ENCODE results near the gene ACKR3. TPM values are rescaled to one million over a fixed set of nuclear protein-coding genes. Genes with fewer than 3 reads are reported as not detected.

The ACKR3 gene
- polyA plus RNA-seq, 1 experiment = 6.6 TPM

- POLR2A ChIA-PET = no interaction called here
- H3K36me3 ChIP-seq (ENCODE audit: control insufficient read depth, insufficient read depth, low read length) = no peaks in the 10 kb centered on the region
- peaks cover 2% of the 10 kb centered on the region for H3K27me3 ChIP-seq (ENCODE audit: control insufficient read depth, insufficient read depth, low read length)
- DNase-seq (ENCODE audit: low read depth) = no peak
- TF ChIP-seq CTCF (IDR thresholded peaks at IDR 0.05; ENCODE audit: insufficient read depth, low read depth, low read length) = no peak
- H3K4me3 ChIP-seq (ENCODE audit: low read depth, low read length) = no peak overlapping the region
- CTCF ChIA-PET = no interaction called here
Observed at GRCh38 chr2:236629961-236630872, 60.6 kb downstream of the ACKR3 start.

GRCh38 chr2:236631281-236631855, 61.7 kb downstream of the ACKR3 start:
- TF ChIP-seq CTCF (IDR thresholded peaks at IDR 0.05; ENCODE audit: insufficient read depth, low read depth, low read length) = no peak
- POLR2A ChIA-PET = no interaction called here
- Histone ChIP-seq H3K4me3 (ENCODE audit: low read depth, low read length) (no peak overlapping the region), H3K36me3 (ENCODE audit: control insufficient read depth, insufficient read depth, low read length) (no peaks in the 10 kb centered on the region), H3K27me3 (ENCODE audit: control insufficient read depth, insufficient read depth, low read length) (no peaks in the 10 kb centered on the region; the same call in 1 of the 2 replicates)
- CTCF ChIA-PET = no interaction called here
- no peak for DNase-seq (ENCODE audit: low read depth)

- ChIA-PET POLR2A (no interaction called here), CTCF (interaction anchor here (0.9 to 1.1 kb wide), 2 partner anchors 24 to 395 kb away, joined by 3 to 4 read pairs; no protein-coding TSS in a partner anchor)
- no peak for TF ChIP-seq CTCF (IDR thresholded peaks at IDR 0.05; ENCODE audit: insufficient read depth, low read depth, low read length)
- H3K4me3 ChIP-seq (ENCODE audit: low read depth, low read length) = no peak overlapping the region
- H3K36me3 ChIP-seq (ENCODE audit: control insufficient read depth, insufficient read depth, low read length) = no peaks in the 10 kb centered on the region
- no peaks in the 10 kb centered on the region; the same call in 1 of the 2 replicates for H3K27me3 ChIP-seq (ENCODE audit: control insufficient read depth, insufficient read depth, low read length)
- DNase-seq (ENCODE audit: low read depth) = no peak
Observed at GRCh38 chr2:236631856-236632291, 62.2 kb downstream of the ACKR3 start.
